HEK293 (cell line): ENCODE results near the gene UBE2G2.
A peak's percentile ranks its signal among the peaks of the same experiment; 100 is the strongest.

Source experiments
- BCL6B ChIP-seq: fragments of 450-650 bp; formaldehyde crosslinking; IDR thresholded peaks from 2 replicates; pipeline ENCODE4 v1.5.1; 2017; ENCODE audit warnings: missing biosample characterization, missing genetic modification characterization
- KLF10 ChIP-seq: fragments of 450-650 bp; IDR thresholded peaks from 2 replicates; pipeline ENCODE4 v1.5.1; 2018; ENCODE audit warnings: missing biosample characterization, mild to moderate bottlenecking, missing genetic modification characterization
- KLF7 ChIP-seq: fragments of 450-650 bp; formaldehyde crosslinking; IDR thresholded peaks from 2 replicates; pipeline ENCODE4 v1.5.1; 2016; ENCODE audit warnings: missing biosample characterization, missing genetic modification characterization, borderline replicate concordance
- MEIS1 ChIP-seq: sonication (generic); formaldehyde crosslinking; IDR thresholded peaks from 2 replicates; pipeline ENCODE4 v1.8.1; 2022; ENCODE audit warnings: missing genetic modification reagents, mild to moderate bottlenecking, borderline replicate concordance
- MYNN ChIP-seq: fragments of 450-650 bp; formaldehyde crosslinking; IDR thresholded peaks from 2 replicates; pipeline ENCODE4 v1.5.1; 2016; ENCODE audit warnings: missing biosample characterization, missing genetic modification characterization, borderline replicate concordance
- PRDM1 ChIP-seq: fragments of 450-650 bp; formaldehyde crosslinking; IDR thresholded peaks from 2 replicates; pipeline ENCODE4; 2016; ENCODE audit warnings: missing biosample characterization, missing genetic modification characterization
- PRDM6 ChIP-seq: fragments of 450-650 bp; formaldehyde crosslinking; IDR thresholded peaks from 2 replicates; pipeline ENCODE4 v1.5.1; 2017; ENCODE audit warnings: missing biosample characterization, missing genetic modification characterization
- REST ChIP-seq: fragments of 450-650 bp; formaldehyde crosslinking; IDR thresholded peaks from 2 replicates; pipeline ENCODE4 v1.5.1; 2016; ENCODE audit warnings: missing biosample characterization, missing genetic modification characterization
- YY1 ChIP-seq: fragments of 450-650 bp; formaldehyde crosslinking; IDR thresholded peaks from 2 replicates; pipeline ENCODE4 v1.5.1; 2018; ENCODE audit warnings: missing biosample characterization, missing genetic modification characterization
- YY2 ChIP-seq: fragments of 450-650 bp; formaldehyde crosslinking; IDR thresholded peaks from 2 replicates; pipeline ENCODE4 v1.5.1; 2016; ENCODE audit warnings: missing biosample characterization, missing genetic modification characterization
- ZNF140 ChIP-seq: fragments of 450-650 bp; formaldehyde crosslinking; IDR thresholded peaks from 2 replicates; pipeline ENCODE4 v1.5.1; 2016; ENCODE audit warnings: missing biosample characterization, missing genetic modification characterization
- ZNF146 ChIP-seq: fragments of 450-650 bp; formaldehyde crosslinking; IDR thresholded peaks from 2 replicates; pipeline ENCODE4 v1.5.1; 2016; ENCODE audit warnings: missing biosample characterization, missing genetic modification characterization
- ZNF2 ChIP-seq: fragments of 450-650 bp; formaldehyde crosslinking; IDR thresholded peaks from 2 replicates; pipeline ENCODE4 v1.5.1; 2016; ENCODE audit warnings: missing biosample characterization, missing genetic modification characterization
- ZNF239 ChIP-seq: fragments of 450-650 bp; formaldehyde crosslinking; IDR thresholded peaks from 2 replicates; pipeline ENCODE4 v1.5.1; 2016; ENCODE audit warnings: missing biosample characterization, missing genetic modification characterization
- ZNF26 ChIP-seq: fragments of 450-650 bp; formaldehyde crosslinking; IDR thresholded peaks from 2 replicates; pipeline ENCODE4 v1.5.1; 2016; ENCODE audit warnings: missing biosample characterization, missing genetic modification characterization
- ZNF274 ChIP-seq, 2 experiments: fragments of 200-500 bp in 1 of 2; fragments of 450-650 bp in 1 of 2; sonication (Bioruptor generic) in 1 of 2; formaldehyde crosslinking in 1 of 2; IDR thresholded peaks; 2 replicates each; pipeline versions ENCODE4 v1.5.1 to v1.6.1; 2014 to 2016; ENCODE audit warnings: borderline replicate concordance in 1 of 2, inconsistent platforms in 1 of 2, low read length in 1 of 2, missing biosample characterization in 1 of 2, missing genetic modification characterization in 1 of 2
- ZNF324 ChIP-seq: fragments of 450-650 bp; formaldehyde crosslinking; IDR thresholded peaks from 2 replicates; pipeline ENCODE4 v1.5.1; 2016; ENCODE audit warnings: missing biosample characterization, missing genetic modification characterization
- ZNF354C ChIP-seq: fragments of 450-650 bp; formaldehyde crosslinking; IDR thresholded peaks from 2 replicates; pipeline ENCODE4 v1.5.1; 2016; ENCODE audit warnings: missing biosample characterization, missing genetic modification characterization, low read depth, borderline replicate concordance
- ZNF394 ChIP-seq: fragments of 450-650 bp; formaldehyde crosslinking; IDR thresholded peaks from 2 replicates; pipeline ENCODE4 v1.5.1; 2016; ENCODE audit warnings: missing biosample characterization, missing genetic modification characterization, mild to moderate bottlenecking, moderate library complexity, borderline replicate concordance
- ZNF514 ChIP-seq: fragments of 450-650 bp; formaldehyde crosslinking; IDR thresholded peaks from 2 replicates; pipeline ENCODE4 v1.5.1; 2016; ENCODE audit warnings: missing biosample characterization, missing genetic modification characterization
- ZNF518A ChIP-seq: fragments of 450-650 bp; formaldehyde crosslinking; conservative IDR thresholded peaks from 2 replicates; pipeline ENCODE4 v1.5.1; 2016; ENCODE audit warnings: low read depth, missing biosample characterization, missing genetic modification characterization
- ZNF600 ChIP-seq: fragments of 450-650 bp; formaldehyde crosslinking; IDR thresholded peaks from 2 replicates; pipeline ENCODE4 v1.5.1; 2016; ENCODE audit warnings: missing biosample characterization, missing genetic modification characterization
- ZNF707 ChIP-seq: fragments of 450-650 bp; formaldehyde crosslinking; IDR thresholded peaks from 2 replicates; pipeline ENCODE4 v1.5.1; 2016; ENCODE audit warnings: missing biosample characterization, missing genetic modification characterization
- ZNF785 ChIP-seq: fragments of 450-650 bp; formaldehyde crosslinking; IDR thresholded peaks from 2 replicates; pipeline ENCODE4 v1.5.1; 2016; ENCODE audit warnings: missing biosample characterization, missing genetic modification characterization
- ZSCAN5A ChIP-seq: fragments of 450-650 bp; formaldehyde crosslinking; IDR thresholded peaks from 2 replicates; pipeline ENCODE4 v1.5.1; 2016; ENCODE audit warnings: missing biosample characterization, missing genetic modification characterization

Gene UBE2G2

GRCh38 chr21:44810779-44811178 lies 9.2 kb upstream of the UBE2G2 start (continued):
- no peak for TF ChIP-seq ZNF324 (tag by site-specific recombination)
- no peak for TF ChIP-seq ZNF707 (tag by site-specific recombination)
- no peak for TF ChIP-seq ZNF2 (tag by site-specific recombination)
- no peak for TF ChIP-seq ZNF514
- TF ChIP-seq ZSCAN5A (tag by site-specific recombination), result no peak
- no peak for TF ChIP-seq PRDM6 (tag by site-specific recombination)
- no peak for TF ChIP-seq MYNN (tag by site-specific recombination)
- no peak for TF ChIP-seq YY2 (tag by site-specific recombination)
- TF ChIP-seq KLF10 (tag by site-specific recombination), result peak; percentile 62
- 0 out of 2 replicates have a peak, but pooled peaks have one; percentile 65 for TF ChIP-seq ZNF239 (tag by site-specific recombination)
- TF ChIP-seq ZNF354C, result no peak
- TF ChIP-seq ZNF26 (tag by site-specific recombination), result no peak
- no peak for TF ChIP-seq ZNF785 (tag by site-specific recombination)
- TF ChIP-seq ZNF600 (tag by site-specific recombination), result no peak
- TF ChIP-seq MEIS1, result no peak
- TF ChIP-seq BCL6B (tag by site-specific recombination), result no peak
- no peak for TF ChIP-seq KLF7 (tag by site-specific recombination)
- no peak for TF ChIP-seq PRDM1 (tag by site-specific recombination)
- TF ChIP-seq ZNF518A (tag by site-specific recombination), result no peak
- no peak; the same call in 1 of the 2 replicates for TF ChIP-seq ZNF140
- no peak for TF ChIP-seq YY1
- TF ChIP-seq REST (tag by site-specific recombination), result no peak
- TF ChIP-seq ZNF274 (IDR thresholded peaks at IDR 0.05; ENCODE audit: low read length), result no peak
- no peak; the same call in 1 of the 2 replicates for TF ChIP-seq ZNF274 (tag by site-specific recombination; IDR thresholded peaks at IDR 0.05; ENCODE audit: borderline replicate concordance)
- TF ChIP-seq ZNF394, result no peak
- no peak for TF ChIP-seq ZNF146 (tag by site-specific recombination)
